CD4-positive, alpha-beta T cell treated with Interleukin-2 at 100 ng/mL for 4 hours (primary cell): ENCODE results near the gene FLT1.

Experiments used
- DNase-seq: peaks from one replicate; pipeline ENCODE4 v3.0.0-alpha.2; 2020; ENCODE audit warnings: low spot score

The FLT1 gene, protein sequence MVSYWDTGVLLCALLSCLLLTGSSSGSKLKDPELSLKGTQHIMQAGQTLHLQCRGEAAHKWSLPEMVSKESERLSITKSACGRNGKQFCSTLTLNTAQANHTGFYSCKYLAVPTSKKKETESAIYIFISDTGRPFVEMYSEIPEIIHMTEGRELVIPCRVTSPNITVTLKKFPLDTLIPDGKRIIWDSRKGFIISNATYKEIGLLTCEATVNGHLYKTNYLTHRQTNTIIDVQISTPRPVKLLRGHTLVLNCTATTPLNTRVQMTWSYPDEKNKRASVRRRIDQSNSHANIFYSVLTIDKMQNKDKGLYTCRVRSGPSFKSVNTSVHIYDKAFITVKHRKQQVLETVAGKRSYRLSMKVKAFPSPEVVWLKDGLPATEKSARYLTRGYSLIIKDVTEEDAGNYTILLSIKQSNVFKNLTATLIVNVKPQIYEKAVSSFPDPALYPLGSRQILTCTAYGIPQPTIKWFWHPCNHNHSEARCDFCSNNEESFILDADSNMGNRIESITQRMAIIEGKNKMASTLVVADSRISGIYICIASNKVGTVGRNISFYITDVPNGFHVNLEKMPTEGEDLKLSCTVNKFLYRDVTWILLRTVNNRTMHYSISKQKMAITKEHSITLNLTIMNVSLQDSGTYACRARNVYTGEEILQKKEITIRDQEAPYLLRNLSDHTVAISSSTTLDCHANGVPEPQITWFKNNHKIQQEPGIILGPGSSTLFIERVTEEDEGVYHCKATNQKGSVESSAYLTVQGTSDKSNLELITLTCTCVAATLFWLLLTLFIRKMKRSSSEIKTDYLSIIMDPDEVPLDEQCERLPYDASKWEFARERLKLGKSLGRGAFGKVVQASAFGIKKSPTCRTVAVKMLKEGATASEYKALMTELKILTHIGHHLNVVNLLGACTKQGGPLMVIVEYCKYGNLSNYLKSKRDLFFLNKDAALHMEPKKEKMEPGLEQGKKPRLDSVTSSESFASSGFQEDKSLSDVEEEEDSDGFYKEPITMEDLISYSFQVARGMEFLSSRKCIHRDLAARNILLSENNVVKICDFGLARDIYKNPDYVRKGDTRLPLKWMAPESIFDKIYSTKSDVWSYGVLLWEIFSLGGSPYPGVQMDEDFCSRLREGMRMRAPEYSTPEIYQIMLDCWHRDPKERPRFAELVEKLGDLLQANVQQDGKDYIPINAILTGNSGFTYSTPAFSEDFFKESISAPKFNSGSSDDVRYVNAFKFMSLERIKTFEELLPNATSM (N-terminal part only)

DNA sequence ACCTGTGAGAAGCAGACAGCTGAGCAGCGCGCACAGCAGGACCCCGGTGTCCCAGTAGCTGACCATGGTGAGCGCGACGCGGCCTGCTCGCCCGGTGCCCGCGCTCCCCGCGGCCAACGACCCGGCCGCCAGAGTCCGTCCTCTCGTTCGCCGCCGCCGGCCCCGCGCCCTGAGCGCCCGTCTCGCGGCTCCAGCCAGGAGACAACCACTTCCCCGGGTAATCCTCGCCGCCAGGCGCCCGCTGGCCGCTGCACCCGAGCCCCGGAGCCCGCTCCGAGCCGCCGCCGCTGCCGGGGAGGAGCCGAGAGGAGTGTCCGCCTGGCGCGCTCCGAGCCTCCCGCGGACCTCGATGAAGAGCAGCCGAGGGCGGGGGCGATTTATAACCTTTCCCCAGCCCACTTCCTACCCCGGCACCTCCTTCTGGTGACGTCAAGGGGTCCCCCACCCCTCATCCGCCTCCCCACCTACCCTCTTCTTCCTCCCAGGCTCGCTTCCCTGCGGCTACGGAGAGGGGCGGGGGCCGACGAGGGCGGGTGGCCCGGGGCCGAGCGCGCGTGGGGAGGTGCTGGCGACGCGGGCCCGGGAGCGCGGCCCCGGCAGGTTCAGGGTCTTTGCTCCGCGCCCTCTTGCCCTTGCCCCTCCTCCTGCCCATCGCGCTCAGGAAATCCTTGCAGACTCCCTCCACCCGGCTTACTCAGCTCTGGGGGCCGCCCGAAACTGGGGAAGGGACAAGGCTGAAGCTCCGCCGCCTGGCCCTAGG lies at the start of gene FLT1:
TSS of gene FLT1 (minus strand) at position 351 of the 760 bp plus-strand sequence. CDS start at position 66, 285 bp downstream.
- DNase-seq, result no peak

DNA sequence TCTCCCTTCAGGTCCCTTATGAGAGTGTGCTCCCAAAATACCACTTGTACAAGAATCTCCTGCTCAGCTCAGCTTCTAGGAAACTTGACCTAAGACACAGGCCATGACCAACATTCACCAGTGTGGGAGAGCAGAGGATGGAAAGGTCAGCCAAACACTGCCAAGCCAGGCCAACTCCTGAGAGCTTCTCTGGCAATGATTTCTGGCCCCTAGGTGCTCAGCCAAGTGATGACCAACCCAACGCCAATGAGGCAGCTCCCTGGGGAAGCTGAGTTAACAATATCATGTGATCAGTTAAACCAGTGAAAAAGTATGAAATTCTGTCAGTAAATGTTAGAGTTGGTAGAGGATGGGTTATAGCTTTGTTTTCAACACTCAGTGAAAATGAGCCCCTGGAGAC lies 49.1 kb upstream of the FLT1 start:
- no peak for DNase-seq

DNA sequence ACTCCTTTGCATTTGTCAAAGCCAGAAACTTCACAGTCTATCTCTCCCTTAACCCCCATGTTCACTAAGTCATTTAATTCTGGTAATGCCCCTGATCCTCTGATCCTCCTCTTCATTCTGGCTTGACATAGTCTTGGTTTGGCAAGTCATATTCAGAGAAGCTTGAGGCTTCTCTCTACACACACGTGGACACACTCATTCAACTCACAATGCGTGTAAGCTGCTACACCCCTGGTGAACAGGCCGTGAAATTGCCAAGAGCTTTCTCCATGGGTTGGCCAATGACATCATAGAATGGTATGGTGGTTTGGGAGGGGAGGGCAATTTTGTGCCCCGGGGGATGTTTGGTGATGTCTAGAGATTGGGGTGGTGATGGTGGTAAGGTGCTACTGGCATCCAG lies 47.9 kb upstream of the FLT1 start:
- DNase-seq, result no peak

DNA sequence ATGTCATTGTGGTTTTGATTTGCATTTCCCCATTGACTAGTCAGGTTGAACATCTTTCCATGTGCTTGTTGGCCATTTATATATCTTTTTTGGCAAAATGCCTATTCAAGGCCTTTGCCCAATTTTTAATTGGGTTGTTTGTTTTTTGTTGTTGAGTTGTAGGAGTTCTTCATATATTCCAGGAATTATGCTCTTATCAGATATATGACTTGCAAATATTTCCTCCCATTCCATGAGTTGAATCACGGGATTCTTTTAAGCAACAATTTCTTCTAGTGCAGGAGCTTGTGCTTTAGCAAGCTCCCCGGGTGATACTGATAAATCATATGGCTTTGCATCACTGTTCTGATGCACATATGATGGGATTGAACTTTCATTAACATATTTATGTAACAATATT lies 47.0 kb upstream of the FLT1 start:
- DNase-seq, result no peak

DNA sequence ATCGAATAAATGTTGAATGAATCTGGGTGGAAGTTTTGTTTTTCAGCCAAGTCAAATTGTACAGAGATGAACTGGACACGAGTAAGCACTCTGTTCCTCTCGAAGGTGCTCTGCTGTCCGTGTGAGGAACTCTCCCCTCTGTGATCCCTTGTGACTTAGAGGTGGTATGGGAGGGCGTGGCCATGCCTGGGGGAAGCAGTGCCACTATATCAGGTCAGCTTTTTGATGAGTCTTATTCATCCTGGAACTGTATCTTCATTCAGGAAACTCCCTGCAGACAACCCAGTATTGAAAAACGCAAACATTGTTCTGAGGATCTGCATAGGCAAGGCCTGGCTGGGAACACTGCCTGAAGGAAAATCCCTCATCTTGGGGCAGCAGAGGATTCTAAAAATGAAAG lies 45.7 kb upstream of the FLT1 start:
- no peak for DNase-seq

DNA sequence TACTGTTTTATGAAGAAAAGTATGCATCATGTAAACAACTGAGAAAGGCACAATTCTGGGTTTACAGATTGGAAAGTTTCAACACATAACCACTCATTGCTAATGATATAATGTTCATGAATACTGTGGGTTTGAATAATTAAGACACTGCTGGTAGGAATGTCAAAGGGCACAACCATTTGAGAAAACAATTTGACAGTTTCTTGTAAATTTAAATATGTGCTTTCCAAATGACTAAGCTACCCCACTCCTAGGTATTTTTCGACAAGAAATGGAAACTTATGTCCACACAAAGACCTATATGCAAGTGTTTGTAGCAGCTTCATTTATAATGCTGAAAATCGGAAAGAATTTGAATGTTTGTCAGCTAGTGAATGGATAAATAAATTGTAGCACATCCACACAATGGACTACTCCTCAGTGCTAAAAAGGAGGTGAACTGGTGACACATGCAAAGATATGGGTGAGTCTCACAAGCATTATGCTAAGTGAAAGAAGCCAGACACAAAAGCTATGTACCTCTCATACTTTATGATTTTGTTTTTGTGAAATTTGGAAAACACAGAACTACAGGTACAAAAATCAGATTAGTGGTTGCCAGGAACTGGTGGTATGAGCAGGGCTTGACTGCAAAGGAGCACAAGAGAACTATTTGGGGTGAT lies 44.8 kb upstream of the FLT1 start:
- no peak for DNase-seq

DNA sequence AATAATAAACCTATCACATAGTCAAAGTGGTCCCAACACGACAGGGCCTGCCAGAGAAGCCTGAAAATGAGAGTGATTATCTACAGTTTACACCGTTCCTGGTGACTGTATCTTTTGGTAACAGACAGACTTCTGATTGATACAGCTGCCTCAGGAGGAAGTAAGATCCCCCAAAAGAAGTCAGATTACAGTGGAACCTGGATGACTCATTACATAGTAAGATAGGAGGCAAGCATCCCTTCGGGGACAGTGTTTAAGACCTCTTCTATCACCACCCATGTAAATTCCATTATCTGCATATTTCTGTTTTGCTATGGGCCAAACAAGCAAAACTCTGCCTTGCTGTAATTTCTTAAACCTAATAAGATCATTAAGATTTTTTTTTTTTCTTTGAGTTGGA lies 44.0 kb upstream of the FLT1 start:
- DNase-seq, result no peak

DNA sequence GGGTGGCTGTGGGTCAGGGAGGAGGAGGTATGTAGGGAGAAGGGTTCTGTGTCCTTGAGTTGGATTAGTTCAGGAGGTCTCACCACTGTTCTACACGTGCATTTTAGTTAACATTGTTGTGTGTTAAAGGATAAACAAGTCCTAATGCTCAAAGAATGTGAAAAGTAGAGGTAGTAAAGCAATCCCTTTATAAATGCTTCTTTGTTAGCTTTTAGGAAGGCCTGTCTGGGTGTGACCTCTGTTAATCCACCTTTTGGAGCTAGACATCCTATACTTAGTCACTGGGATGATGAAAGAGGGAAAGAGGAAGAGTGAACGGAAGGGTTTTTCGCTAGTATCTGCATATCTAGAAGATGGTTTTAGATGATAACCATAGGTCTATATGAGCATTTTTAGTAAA lies 42.2 kb upstream of the FLT1 start:
- DNase-seq, result no peak

DNA sequence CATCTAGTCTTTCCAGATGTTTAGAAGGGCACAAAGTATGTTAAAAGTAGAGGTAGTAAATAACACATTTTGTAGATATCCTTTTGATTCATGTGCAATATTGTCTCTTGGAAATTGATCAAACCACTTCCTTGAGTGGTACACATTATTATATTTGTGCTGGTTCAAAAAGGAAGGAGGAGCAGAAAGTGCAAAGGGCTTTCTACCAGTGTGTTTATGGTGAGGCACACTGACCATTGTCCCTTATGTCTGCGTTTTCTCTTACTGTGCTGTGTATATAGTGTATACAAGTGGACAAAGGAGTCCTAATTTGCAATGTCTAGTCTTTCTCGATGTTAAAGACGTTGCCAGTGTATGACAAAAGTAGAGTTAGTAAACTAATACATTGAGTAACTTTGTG lies 41.4 kb upstream of the FLT1 start:
- DNase-seq, result no peak

DNA sequence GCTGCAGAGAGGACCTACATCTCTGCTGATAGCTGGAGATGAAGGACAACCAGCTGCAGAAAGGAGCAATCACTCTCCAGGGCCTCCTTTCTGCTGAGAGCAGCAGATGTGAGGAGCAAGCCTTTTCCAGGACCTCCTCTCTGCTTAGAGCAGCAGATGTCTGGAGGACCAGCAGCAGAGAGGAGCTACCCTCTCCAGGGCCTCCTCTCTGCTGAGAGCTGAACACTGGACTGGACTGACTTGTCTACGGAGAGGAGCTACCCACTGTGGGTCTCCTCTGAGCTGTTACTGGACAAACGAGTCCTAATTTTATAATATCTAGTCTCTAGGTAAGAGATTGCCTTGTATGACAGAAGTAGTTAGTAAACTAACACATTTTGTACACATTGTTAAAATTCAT lies 40.8 kb upstream of the FLT1 start:
- DNase-seq, result no peak

DNA sequence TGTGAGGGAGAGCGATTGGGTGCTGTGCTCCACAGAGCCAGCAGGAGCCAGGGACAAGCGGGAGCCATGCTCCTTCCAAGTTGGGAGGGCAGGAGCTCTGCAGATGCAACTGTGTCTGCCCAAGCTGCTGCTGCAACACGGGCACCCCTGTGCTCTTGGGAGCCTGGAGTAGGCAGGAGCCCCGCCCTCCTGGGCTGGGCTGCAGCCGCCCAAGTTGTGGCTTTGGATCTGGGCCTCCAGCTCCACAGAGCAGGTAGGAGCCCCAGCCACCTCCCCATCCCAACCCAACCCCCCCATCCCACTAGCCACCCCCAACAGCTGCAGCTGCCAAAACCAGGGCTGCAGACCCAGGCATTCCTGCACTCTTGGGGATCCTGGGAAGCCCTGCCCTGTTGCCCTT lies 39.9 kb upstream of the FLT1 start:
- DNase-seq, result no peak

DNA sequence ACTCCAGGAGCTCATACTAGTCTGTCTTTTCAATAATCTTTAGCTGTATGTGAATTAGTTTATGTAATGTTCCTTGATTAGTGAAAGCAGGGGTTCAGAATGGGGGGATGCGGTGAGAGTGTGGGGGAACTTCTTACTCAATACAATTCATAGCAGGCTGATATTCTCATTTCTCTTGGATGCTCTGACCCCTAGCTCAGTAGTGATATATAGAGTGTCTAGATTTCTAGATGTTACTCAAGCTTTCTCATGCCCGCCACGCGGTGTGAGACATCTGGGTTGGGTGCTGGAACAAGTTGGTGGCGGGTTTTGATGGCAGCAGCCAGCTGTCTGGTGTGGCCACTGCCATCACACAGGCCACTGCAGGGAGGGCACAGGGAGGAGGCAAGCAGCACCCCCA lies 39.3 kb upstream of the FLT1 start:
- DNase-seq, result no peak

DNA sequence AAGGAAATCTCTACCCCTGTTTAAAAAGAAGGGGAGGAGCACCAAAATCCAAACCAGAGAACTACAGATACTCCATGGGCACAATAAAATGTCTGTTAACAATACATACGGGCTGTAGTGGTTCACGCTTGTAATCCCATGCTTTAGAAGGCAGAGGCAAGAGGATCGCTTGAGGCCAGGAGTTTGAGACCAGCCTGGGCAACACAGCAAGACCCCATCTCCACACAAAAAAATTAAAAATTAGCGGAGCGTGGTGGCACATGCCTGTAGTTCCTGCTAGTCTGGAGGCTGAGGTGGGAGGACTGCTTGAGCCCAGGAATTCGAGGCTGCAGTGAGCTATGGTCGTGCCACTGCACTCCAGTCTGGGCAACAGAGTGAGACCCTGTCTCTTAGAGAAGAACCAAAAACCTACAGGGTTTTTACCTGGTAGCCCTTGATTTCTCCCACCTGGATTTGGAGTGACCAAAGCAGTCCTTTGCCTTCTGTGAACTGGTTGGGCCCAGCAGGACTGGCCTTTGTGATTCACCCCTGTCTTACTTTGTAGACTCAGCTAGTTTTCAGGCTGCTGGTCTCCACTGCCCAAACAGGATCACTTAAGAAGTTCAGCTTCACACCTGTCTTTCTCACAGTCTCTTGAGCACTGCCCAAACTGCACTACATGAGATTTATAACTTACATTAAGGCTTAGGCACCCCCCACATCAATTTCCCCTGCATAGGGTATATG lies 38.7 kb upstream of the FLT1 start:
- no peak for DNase-seq

DNA sequence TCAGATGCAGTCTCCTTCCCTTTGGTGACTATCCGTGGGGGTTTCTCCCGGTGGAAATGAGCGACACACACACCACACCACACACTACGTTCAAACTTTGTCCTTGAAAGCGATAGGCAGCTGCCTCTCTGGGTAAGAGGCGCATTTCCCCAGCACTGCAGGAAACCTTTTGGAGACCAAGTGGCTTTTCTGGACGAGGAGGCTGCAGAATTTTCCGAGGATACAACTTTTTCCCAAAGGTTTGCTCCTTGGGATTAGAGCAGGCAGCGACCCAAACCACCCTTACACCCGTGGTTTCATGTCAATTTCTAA lies 38.2 kb upstream of the FLT1 start:
- no peak for DNase-seq

DNA sequence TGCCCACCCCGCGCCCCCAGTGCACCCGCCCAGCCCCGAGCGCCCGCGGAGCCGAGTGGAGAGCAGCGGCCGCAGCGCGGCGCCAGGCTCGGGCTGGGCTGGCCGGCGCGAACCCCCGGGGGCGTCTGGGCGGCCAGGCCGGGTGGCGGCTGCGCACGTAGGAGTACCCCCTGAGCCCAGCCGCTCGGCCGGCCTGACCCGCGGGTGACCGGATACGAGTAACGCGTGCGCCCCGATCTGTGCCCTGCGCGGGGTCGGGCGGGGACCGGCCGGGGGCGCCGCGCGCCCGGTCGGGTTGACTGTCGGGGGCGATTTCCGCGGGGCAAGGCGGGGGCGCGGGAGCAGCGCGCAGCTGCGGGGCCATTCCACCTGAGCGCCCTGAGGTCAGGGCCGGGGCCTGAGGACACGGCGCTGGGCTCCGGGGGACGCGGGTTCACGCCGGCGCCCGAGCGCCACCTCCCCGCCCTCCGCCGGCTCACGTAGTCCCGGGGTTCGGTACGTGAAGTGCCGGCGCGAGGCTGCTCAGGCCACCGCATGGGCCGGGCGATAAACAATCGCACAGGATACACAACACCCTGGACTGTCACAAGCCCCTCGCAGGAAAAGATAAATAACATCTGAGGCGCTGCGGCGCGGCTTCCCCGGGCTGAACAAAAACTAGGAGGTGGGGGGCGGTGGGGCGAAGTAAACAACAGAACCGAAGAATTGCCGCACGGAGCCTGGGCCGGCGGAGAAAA lies 37.6 kb upstream of the FLT1 start:
- no peak for DNase-seq

DNA sequence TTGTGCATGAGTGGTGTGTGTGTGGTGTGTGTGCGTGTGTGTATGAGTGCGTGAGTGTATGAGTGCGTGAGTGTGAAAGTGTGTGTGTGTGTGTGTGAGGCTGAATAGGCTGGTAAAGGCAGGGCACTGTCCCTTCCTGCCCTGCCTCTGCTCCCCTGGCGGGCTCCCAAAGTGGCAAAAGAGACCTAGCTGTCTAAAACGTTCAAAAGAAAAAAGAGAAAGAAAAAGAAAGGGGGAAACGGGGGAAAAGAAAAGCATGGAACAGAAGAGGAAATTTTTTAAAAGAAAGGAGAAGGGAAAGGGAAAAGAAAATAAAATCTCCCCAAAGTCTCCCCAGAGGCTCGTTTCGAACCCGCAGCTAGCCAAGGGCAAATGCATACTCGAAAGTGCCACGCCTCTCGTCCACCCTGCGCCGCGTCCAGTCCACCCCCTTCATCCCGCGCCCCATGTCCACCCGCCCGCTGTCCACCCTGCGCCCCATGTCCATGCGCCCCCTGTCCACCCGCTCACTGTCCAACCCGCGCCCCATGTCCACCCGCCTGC lies 37.0 kb upstream of the FLT1 start:
- no peak for DNase-seq

DNA sequence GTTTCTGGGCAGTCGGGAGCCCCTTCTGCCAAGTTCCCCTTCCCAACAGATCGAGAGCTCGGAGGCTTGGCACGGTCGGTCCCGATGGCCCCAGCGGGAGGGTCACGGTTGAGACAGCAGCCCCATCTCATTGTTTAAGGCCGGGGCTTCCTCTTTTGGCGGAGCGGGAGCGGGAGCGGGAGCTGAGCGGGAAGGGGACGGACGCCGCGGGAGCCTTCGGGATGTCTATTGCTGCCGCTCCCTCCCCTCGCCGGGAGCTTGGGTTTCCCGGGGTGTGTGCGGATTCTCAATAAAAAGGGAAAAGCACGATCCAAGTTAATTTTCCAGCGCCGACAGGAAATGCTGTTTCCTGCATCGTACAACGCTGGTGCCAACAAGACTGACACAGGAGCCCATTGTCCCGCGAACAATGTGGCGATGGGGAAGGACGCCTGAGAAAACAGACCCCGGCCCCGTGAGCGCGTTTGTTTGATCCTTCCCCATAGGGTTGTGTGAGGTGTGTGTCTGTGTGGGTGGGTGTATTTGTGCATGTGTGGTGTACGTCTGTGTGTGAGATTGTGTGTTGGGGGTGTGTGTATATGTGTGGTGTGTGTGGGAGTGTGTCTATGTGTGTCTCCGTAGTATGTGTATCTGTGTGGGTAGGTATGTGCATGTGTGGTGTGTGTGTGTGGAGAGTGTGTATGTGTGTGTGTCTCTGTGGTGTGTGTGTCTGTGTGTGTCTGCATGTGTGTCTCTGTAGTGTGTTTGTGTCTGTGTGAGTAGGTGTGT lies 36.3 kb upstream of the FLT1 start:
- no peak for DNase-seq

DNA sequence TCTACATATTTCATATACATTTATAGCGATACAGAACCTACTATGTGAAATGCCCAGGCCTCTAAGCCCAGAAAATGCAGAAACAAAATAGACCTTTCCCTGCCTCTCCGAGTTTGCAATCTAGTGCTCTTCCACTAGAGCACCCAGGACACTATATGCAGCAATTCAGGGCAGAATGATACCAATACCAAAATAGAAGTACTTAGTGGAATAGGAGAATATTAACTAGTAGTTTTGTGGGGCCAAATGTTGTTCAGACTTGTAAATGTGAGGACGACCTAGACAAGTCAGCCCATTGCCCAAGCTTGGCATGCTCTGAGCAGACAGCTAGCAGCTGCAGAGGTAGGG lies 35.8 kb upstream of the FLT1 start:
- no peak for DNase-seq

DNA sequence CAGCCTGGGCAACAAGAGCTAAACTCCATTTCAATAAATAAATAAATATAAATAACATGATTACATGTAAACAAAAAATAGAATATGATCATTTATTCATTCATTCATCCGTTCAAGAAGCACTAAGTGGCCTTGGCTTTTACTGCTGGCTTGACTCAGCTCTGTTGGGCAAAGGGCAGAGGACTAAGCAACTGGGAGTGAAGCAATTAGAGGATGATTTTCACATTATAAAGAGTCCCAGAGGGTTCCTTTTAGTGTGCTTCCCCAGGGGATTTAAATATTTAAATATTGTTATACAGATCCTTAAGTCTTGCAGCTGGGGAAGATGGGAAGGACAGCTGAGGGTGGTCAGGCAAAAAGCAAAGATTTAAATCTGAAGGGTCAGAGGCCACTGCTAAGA lies 34.9 kb upstream of the FLT1 start:
- DNase-seq, result no peak
